Pancreas (tissue), 10 donors: ENCODE data around the gene TBX20. TPM values are rescaled to one million over a fixed set of nuclear protein-coding genes. Genes with fewer than 3 reads are reported as not detected.

ENCODE experiments used
- ATAC-seq, 4 donors: fragments of 200-7000 bp; cut with Tn5 transposase; one replicate each; pipeline versions ENCODE4 v1.8.0 to v1.9.1; 2020; ENCODE audit warnings: mild to moderate bottlenecking in 4 of 4, moderate library complexity in 4 of 4
- DNase-seq, 6 donors: peaks; one replicate each; pipeline ENCODE4 v3.0.0-alpha.2; 2020
- FAIRE-seq: peaks from 2 replicates; lab custom pipeline; 2012; peaks lifted over from hg19 to GRCh38; lab: Jason Lieb, UNC
- H3K27ac ChIP-seq, 4 donors: fragments of 200-600 bp; sonication (generic); 1 replicate in 3 of 4; 2 replicates in 1 of 4; pipeline versions ENCODE4 v1.5.0 to v1.8.0; 2020
- H3K27me3 ChIP-seq, 4 donors: fragments of 200-600 bp; one replicate each; pipeline ENCODE4 v1.8.0; 2021
- H3K36me3 ChIP-seq, 3 donors: fragments of 200-600 bp; sonication (generic) in 1 of 3; one replicate each; pipeline versions ENCODE4 v1.5.0 to v1.8.0; 2020 to 2021
- H3K4me1 ChIP-seq, 3 donors: fragments of 200-600 bp; one replicate each; pipeline ENCODE4 v1.8.0; 2021
- H3K4me3 ChIP-seq, 4 donors: fragments of 200-600 bp; sonication (generic) in 2 of 4; one replicate each; pipeline versions ENCODE4 v1.5.0 to v1.8.0; 2020 to 2021
- H3K9me3 ChIP-seq, 4 donors: fragments of 200-600 bp; one replicate each; pipeline ENCODE4 v1.8.0; 2021
- CTCF ChIP-seq, 4 donors: fragments of 200-600 bp; sonication (generic) in 3 of 4; IDR thresholded peaks; one replicate each; pipeline versions ENCODE4 v1.5.0 to v1.8.0; 2021; ENCODE audit warnings: antibody characterized with exemption in 4 of 4
- WGBS, 2 donors: extraction: QIAGEN DNeasy Blood & Tissue Kit; methylation state at CpG; one replicate each; pipeline ENCODE4 v1.1.7; 2013; 5-methylcytosine and 5-hydroxymethylcytosine counted together
- intact Hi-C, 3 donors: fragments of 100-400 bp; cut with DNase I; formaldehyde crosslinking; loops; one replicate each; pipeline versions ENCODE4 v1.11.1 to v1.14.2; 2022
- polyA plus RNA-seq, 2 donors: library from polyadenylated mRNA; stranded (reverse); fragments of 200-250 nt; gene quantifications; one replicate each; pipeline ENCODE4 v1.2.3, GENCODE V29; 2013
- total RNA-seq, 6 donors: library from RNA; stranded (reverse); fragmentation: NEBNext Ultra II Directional in 4 of 6; extraction: Animal tissue kit (Norgen Biotek cat#: 25700) in 4 of 6; gene quantifications; one replicate each; pipeline versions ENCODE4 v1.2.1 to v1.2.4, GENCODE V29; 2021 to 2023
- donor health status: healthy with polysubstance abuse.
- donor health status: DM: no; HTN: no; CAD: no; lungs with moderate emphysema.
- donor health status: DM: no; HTN: no; CAD: no.
- donor health status: control.
- donor health status: control.
- donor health status: Bipolar disorder and iron deficiency.
- donor health status: DM: yes; HTN: yes; CAD: no.
- donor health status: DM: no; HTN: no; CAD: no.
- donor health status: DM: no; HTN: no; CAD: no.
- donor health status: DM: yes; HTN: yes; CAD: no.

TBX20 gene
- total and polyA plus RNA-seq, 8 donors = not detected

- no peak for DNase-seq
- no peak overlapping the region for H3K27ac ChIP-seq
- H3K27me3 ChIP-seq = peaks cover 0 to 5% (median 0%) of the 10 kb centered on the region in 4 donors
- no peak for TF ChIP-seq CTCF (IDR thresholded peaks at IDR 0.05)
- H3K4me1 ChIP-seq = peaks cover 0 to 4% (median 3%) of the 10 kb centered on the region in 3 donors
- WGBS, 2 donors = 0% methylated on average over 1 of the region's 1 CpG
- intact Hi-C loops = no loop called here
- no peaks in the 10 kb centered on the region for H3K9me3 ChIP-seq
- ATAC-seq = peak in 1 of 4 donors; percentile 38
- no peak overlapping the region for H3K4me3 ChIP-seq
- FAIRE-seq = no peak
- H3K36me3 ChIP-seq = no peaks in the 10 kb centered on the region
Measured at GRCh38 chr7:35285799-35286198, 31.9 kb upstream of the TBX20 start.

- FAIRE-seq = no peak
- DNase-seq = no peak
- ATAC-seq = no peak
- WGBS, 2 donors = 50 to 63% methylated on average over 4 of the region's 4 CpGs
- intact Hi-C loops = no loop called here
- no peak overlapping the region for H3K4me3 ChIP-seq
- H3K27ac ChIP-seq = no peak overlapping the region
- peaks cover 0 to 5% (median 0%) of the 10 kb centered on the region in 4 donors for H3K27me3 ChIP-seq
- peaks cover 0 to 4% (median 3%) of the 10 kb centered on the region in 3 donors for H3K4me1 ChIP-seq
- no peak for TF ChIP-seq CTCF (IDR thresholded peaks at IDR 0.05)
- no peaks in the 10 kb centered on the region for H3K36me3 ChIP-seq
- H3K9me3 ChIP-seq = no peaks in the 10 kb centered on the region
Measured at GRCh38 chr7:35280902-35281301, 27.0 kb upstream of the TBX20 start.

- intact Hi-C loops = no loop called here
- Histone ChIP-seq H3K27me3 (peaks cover 0 to 4% (median 0%) of the 10 kb centered on the region in 4 donors), H3K4me3 (no peak overlapping the region), H3K4me1 (no peaks in the 10 kb centered on the region), H3K36me3 (no peaks in the 10 kb centered on the region), H3K9me3 (no peaks in the 10 kb centered on the region), H3K27ac (no peak overlapping the region)
- DNase-seq (no peak), FAIRE-seq (no peak), ATAC-seq (no peak)
- TF ChIP-seq CTCF (IDR thresholded peaks at IDR 0.05) = no peak
- WGBS, 2 donors = 78 to 86% methylated on average over 1 of the region's 1 CpG
Measured at GRCh38 chr7:35277359-35277758, 23.5 kb upstream of the TBX20 start.

- WGBS, 2 donors = 50 to 75% methylated on average over 1 of the region's 1 CpG
- no peak for ATAC-seq
- H3K9me3 ChIP-seq = no peaks in the 10 kb centered on the region
- DNase-seq = no peak
- no peak for FAIRE-seq
- peaks cover 0 to 4% (median 0%) of the 10 kb centered on the region in 4 donors for H3K27me3 ChIP-seq
- no peak overlapping the region for H3K4me3 ChIP-seq
- TF ChIP-seq CTCF (IDR thresholded peaks at IDR 0.05) = no peak
- H3K36me3 ChIP-seq = no peaks in the 10 kb centered on the region
- intact Hi-C loops = no loop called here
- H3K4me1 ChIP-seq = no peaks in the 10 kb centered on the region
- no peak overlapping the region for H3K27ac ChIP-seq
Measured at GRCh38 chr7:35272246-35272645, 18.3 kb upstream of the TBX20 start.

GRCh38 chr7:35268953-35269352, 15.1 kb upstream of the TBX20 start:
- H3K4me3 ChIP-seq = no peak overlapping the region
- TF ChIP-seq CTCF (IDR thresholded peaks at IDR 0.05) = no peak

More at GRCh38 chr7:35268953-35269352, 15.1 kb upstream of the TBX20 start:
- ATAC-seq = no peak
- intact Hi-C loops = no loop called here
- no peak for FAIRE-seq
- 37 to 48% methylated on average over 5 of the region's 5 CpGs for WGBS, 2 donors
- Histone ChIP-seq H3K27ac (no peak overlapping the region), H3K4me1 (no peaks in the 10 kb centered on the region), H3K27me3 (peaks cover 0 to 11% (median 0%) of the 10 kb centered on the region in 4 donors), H3K9me3 (no peaks in the 10 kb centered on the region), H3K36me3 (no peaks in the 10 kb centered on the region)
- no peak for DNase-seq
